ENCODE data around the gene TSHR.

GRCh38 chr14:80923368-80923767 is 32.1 kb upstream of the TSHR start:
- TF ChIP-seq POLR2A (IDR thresholded peaks at IDR 0.05; ENCODE audit: low read length) (no peak), GATA1 (IDR thresholded peaks at IDR 0.05; ENCODE audit: low read depth, low read length) (no peak)
